Skeletal muscle cell (primary cell): Measurements from ENCODE around the gene LSM6.

Source experiments
- DNase-seq: peaks from one replicate; pipeline ENCODE4 v3.0.0-alpha.2; 2010; ENCODE audit warnings: low read depth
- H3K4me3 ChIP-seq: 2 replicates; pipeline ENCODE4 v1.5.1; 2011; ENCODE audit warnings: low read depth, mild to moderate bottlenecking, control low read depth, low read length, moderate library complexity

The LSM6 gene

GRCh38 chr4:146237092-146237491 lies 61.6 kb downstream of the LSM6 start:
- DNase-seq: no peak
- H3K4me3 ChIP-seq: no peak overlapping the region

GRCh38 chr4:146238107-146238506 lies 62.6 kb downstream of the LSM6 start:
- no peak overlapping the region for H3K4me3 ChIP-seq
- no peak for DNase-seq
